DOHH2 (cell line): Measurements from ENCODE around the gene TARBP1.

Source experiments
- H3F3A ChIP-seq: fragments of 200-600 bp; sonication (generic), shearing (Covaris generic); 2 replicates; pipeline ENCODE4 v1.6.0; 2016; ENCODE audit warnings: antibody characterized with exemption, mild to moderate bottlenecking; ENCODE audit not compliant: control insufficient read depth, insufficient read depth
- H3K27ac ChIP-seq: fragments of 200-600 bp; sonication (generic); 2 replicates; pipeline ENCODE4 v1.5.1; 2014; ENCODE audit warnings: low read depth, mild to moderate bottlenecking, low read length, moderate library complexity
- H3K27me3 ChIP-seq: fragments of 200-600 bp; sonication (generic); 2 replicates; pipeline ENCODE4 v1.6.1; 2014; ENCODE audit warnings: mild to moderate bottlenecking, low read length, mixed read lengths; ENCODE audit not compliant: control insufficient read depth
- H3K36me3 ChIP-seq: fragments of 200-600 bp; sonication (generic); 2 replicates; pipeline ENCODE4 v1.6.1; 2014; ENCODE audit warnings: mild to moderate bottlenecking, low read length, moderate library complexity, mixed read lengths; ENCODE audit not compliant: control insufficient read depth
- H3K4me1 ChIP-seq: fragments of 200-600 bp; sonication (generic); 2 replicates; pipeline ENCODE4 v1.6.1; 2014; ENCODE audit warnings: mild to moderate bottlenecking, low read length, mixed read lengths; ENCODE audit not compliant: control insufficient read depth
- H3K4me2 ChIP-seq: fragments of 200-600 bp; sonication (generic); 2 replicates; pipeline ENCODE4 v1.6.0; 2014; ENCODE audit warnings: mild to moderate bottlenecking, low read length, moderate library complexity
- H3K4me3 ChIP-seq: fragments of 200-600 bp; sonication (generic); 2 replicates; pipeline ENCODE4 v1.5.1; 2014; ENCODE audit warnings: mild to moderate bottlenecking, low read length, mixed read lengths
- H3K79me2 ChIP-seq: fragments of 200-600 bp; sonication (generic); 2 replicates; pipeline ENCODE4 v1.6.1; 2014; ENCODE audit warnings: mild to moderate bottlenecking, low read length, mixed read lengths; ENCODE audit not compliant: control insufficient read depth
- H3K9me2 ChIP-seq: fragments of 200-600 bp; sonication (generic); replicated peaks from 2 replicates; pipeline ENCODE4 v1.6.1; 2014; ENCODE audit warnings: mild to moderate bottlenecking, low read length, mixed read lengths; ENCODE audit not compliant: control insufficient read depth
- H3K9me3 ChIP-seq: fragments of 200-600 bp; sonication (generic); 2 replicates; pipeline ENCODE4 v1.6.1; 2014; ENCODE audit warnings: antibody characterized with exemption, low read length, mixed read lengths; ENCODE audit not compliant: control insufficient read depth, insufficient read depth
- H4K20me1 ChIP-seq: fragments of 200-600 bp; sonication (generic); 2 replicates; pipeline ENCODE4 v1.6.0; 2014; ENCODE audit warnings: low read depth, mild to moderate bottlenecking, antibody characterized with exemption, low read length, moderate library complexity; ENCODE audit not compliant: control insufficient read depth, insufficient read depth
- EZH2phosphoT487 ChIP-seq: fragments of 200-600 bp; sonication (generic); IDR thresholded peaks from 2 replicates; pipeline ENCODE4 v1.6.1; 2017; ENCODE audit warnings: borderline replicate concordance, mild to moderate bottlenecking, antibody characterized with exemption, low read length, moderate library complexity, mixed read lengths
- TF ChIP-seq, protein P1 (sequence below): fragments of 200-600 bp; sonication (generic); IDR thresholded peaks from one replicate; pipeline ENCODE4 v1.5.1; 2014; ENCODE audit warnings: antibody characterized with exemption, mild to moderate bottlenecking, low read depth, low read length; ENCODE audit not compliant: poor library complexity, severe bottlenecking

TARBP1 gene, protein sequence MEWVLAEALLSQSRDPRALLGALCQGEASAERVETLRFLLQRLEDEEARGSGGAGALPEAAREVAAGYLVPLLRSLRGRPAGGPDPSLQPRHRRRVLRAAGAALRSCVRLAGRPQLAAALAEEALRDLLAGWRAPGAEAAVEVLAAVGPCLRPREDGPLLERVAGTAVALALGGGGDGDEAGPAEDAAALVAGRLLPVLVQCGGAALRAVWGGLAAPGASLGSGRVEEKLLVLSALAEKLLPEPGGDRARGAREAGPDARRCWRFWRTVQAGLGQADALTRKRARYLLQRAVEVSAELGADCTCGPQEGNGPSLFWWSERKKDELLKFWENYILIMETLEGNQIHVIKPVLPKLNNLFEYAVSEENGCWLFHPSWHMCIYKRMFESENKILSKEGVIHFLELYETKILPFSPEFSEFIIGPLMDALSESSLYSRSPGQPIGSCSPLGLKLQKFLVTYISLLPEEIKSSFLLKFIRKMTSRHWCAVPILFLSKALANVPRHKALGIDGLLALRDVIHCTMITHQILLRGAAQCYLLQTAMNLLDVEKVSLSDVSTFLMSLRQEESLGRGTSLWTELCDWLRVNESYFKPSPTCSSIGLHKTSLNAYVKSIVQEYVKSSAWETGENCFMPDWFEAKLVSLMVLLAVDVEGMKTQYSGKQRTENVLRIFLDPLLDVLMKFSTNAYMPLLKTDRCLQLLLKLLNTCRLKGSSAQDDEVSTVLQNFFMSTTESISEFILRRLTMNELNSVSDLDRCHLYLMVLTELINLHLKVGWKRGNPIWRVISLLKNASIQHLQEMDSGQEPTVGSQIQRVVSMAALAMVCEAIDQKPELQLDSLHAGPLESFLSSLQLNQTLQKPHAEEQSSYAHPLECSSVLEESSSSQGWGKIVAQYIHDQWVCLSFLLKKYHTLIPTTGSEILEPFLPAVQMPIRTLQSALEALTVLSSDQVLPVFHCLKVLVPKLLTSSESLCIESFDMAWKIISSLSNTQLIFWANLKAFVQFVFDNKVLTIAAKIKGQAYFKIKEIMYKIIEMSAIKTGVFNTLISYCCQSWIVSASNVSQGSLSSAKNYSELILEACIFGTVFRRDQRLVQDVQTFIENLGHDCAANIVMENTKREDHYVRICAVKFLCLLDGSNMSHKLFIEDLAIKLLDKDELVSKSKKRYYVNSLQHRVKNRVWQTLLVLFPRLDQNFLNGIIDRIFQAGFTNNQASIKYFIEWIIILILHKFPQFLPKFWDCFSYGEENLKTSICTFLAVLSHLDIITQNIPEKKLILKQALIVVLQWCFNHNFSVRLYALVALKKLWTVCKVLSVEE (N-terminal part only)

DNA sequence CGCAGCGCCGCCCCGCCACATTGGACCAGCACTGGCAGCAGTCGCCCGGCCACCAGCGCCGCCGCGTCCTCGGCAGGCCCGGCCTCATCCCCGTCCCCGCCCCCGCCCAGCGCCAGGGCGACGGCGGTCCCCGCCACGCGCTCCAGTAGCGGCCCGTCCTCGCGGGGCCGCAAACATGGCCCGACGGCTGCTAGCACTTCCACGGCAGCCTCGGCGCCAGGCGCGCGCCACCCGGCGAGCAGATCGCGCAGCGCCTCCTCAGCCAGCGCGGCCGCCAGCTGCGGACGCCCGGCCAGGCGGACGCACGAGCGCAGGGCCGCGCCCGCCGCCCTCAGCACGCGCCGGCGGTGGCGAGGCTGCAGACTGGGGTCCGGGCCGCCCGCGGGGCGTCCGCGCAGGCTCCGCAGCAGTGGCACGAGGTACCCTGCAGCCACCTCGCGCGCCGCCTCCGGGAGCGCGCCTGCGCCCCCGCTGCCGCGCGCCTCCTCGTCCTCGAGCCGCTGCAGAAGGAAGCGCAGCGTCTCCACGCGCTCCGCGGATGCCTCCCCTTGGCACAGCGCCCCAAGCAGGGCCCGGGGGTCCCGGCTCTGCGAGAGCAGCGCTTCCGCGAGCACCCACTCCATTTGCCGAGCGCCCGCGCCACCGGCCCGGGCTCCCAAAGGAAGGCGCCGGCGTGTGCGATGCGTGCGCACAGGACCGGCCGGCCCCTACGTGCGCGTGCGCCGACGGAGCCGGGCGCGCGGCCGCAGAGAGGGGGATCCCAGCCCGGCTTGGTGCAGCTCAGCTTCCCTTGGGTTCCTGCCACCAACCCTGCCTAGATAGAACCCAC is at the start of gene TARBP1:
TARBP1 (minus strand) TSS at position 699 of the 829 bp plus-strand sequence; CDS start at position 623, 76 bp downstream.
- Histone ChIP-seq H3K27me3 (peaks cover 6% of the 10 kb centered on the region; the same call in 1 of the 2 replicates), H3K4me2 (peak within 1 kb of the TSS; percentile 86), H3K9me3 (no peaks in the 10 kb centered on the region), H3F3A (0 out of 2 replicates have a peak, but pooled peaks cover 3% of the 10 kb centered on the region), H4K20me1 (peaks cover 11% of the 10 kb centered on the region; the same call in 1 of the 2 replicates), H3K79me2 (peaks cover 43% of the 10 kb centered on the region), H3K9me2 (no peaks in the 10 kb centered on the region), H3K4me1 (peaks cover 54% of the 10 kb centered on the region), H3K27ac (peak within 1 kb of the TSS; percentile 47; the same call in 1 of the 2 replicates), H3K4me3 (peak within 1 kb of the TSS; percentile 91), H3K36me3 (peaks cover 7% of the 10 kb centered on the region)
- TF ChIP-seq, protein P1, sequence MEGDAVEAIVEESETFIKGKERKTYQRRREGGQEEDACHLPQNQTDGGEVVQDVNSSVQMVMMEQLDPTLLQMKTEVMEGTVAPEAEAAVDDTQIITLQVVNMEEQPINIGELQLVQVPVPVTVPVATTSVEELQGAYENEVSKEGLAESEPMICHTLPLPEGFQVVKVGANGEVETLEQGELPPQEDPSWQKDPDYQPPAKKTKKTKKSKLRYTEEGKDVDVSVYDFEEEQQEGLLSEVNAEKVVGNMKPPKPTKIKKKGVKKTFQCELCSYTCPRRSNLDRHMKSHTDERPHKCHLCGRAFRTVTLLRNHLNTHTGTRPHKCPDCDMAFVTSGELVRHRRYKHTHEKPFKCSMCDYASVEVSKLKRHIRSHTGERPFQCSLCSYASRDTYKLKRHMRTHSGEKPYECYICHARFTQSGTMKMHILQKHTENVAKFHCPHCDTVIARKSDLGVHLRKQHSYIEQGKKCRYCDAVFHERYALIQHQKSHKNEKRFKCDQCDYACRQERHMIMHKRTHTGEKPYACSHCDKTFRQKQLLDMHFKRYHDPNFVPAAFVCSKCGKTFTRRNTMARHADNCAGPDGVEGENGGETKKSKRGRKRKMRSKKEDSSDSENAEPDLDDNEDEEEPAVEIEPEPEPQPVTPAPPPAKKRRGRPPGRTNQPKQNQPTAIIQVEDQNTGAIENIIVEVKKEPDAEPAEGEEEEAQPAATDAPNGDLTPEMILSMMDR = no peak

- H3K4me3 ChIP-seq = no peak overlapping the region
- TF ChIP-seq EZH2phosphoT487 = no peak
- TF ChIP-seq, protein P1 = no peak
- peaks cover 5% of the 10 kb centered on the region; the same call in 1 of the 2 replicates for H3F3A ChIP-seq
- no peak overlapping the region for H3K27ac ChIP-seq
- no peaks in the 10 kb centered on the region for H3K79me2 ChIP-seq
- no peaks in the 10 kb centered on the region for H3K9me2 ChIP-seq
- H4K20me1 ChIP-seq = no peaks in the 10 kb centered on the region
- H3K27me3 ChIP-seq = no peaks in the 10 kb centered on the region; the same call in 1 of the 2 replicates
- H3K36me3 ChIP-seq = no peaks in the 10 kb centered on the region
- no peak overlapping the region for H3K4me2 ChIP-seq
- H3K9me3 ChIP-seq = no peaks in the 10 kb centered on the region
- peaks cover 39% of the 10 kb centered on the region for H3K4me1 ChIP-seq
Measured at GRCh38 chr1:234528074-234528865, 49.3 kb upstream of the TARBP1 start.
